Endothelial cell of umbilical vein (primary cell): ENCODE measurements around the gene PPP2R5A. TPM values are rescaled to one million over a fixed set of nuclear protein-coding genes. Genes with fewer than 3 reads are reported as not detected.

ENCODE experiments used
- BruUV-seq: library from RNA; stranded (reverse); fragments of 400-500 nt; replicated peaks from 2 replicates; lab custom pipeline; 2021; lab: Mats Ljungman, UMichigan
- CTCF ChIA-PET: fragments of 300-600, 350-600 bp; sonication (Branson Sonifier 250); formaldehyde crosslinking; loops from one replicate; lab custom pipeline; 2021; ENCODE audit warnings: antibody characterized with exemption, inconsistent platforms; lab: Charles Lee
- POLR2A ChIA-PET: fragments of 300-600, 350-600 bp; sonication (Branson Sonifier 250); formaldehyde crosslinking; loops from one replicate; lab custom pipeline; 2021; ENCODE audit warnings: antibody characterized with exemption, inconsistent platforms; lab: Charles Lee
- DNase-seq: peaks from one replicate; pipeline ENCODE4 v3.0.0-alpha.2; 2011; ENCODE audit warnings: low read depth, low spot score
- FAIRE-seq: peaks from 2 replicates; lab custom pipeline; 2011; peaks lifted over from hg19 to GRCh38; lab: Jason Lieb, UNC
- H2AFZ ChIP-seq: 2 replicates; pipeline ENCODE4 v1.6.0; 2012; ENCODE audit warnings: low read depth, low read length, control low read depth, inconsistent platforms
- H3K27ac ChIP-seq: 2 replicates; pipeline ENCODE4 v1.5.1; 2011; ENCODE audit warnings: low read depth, mild to moderate bottlenecking, control low read depth, low read length, moderate library complexity; ENCODE audit not compliant: insufficient read depth
- H3K27me3 ChIP-seq, 2 experiments: 2 replicates each; pipeline versions ENCODE4 v1.6.0 to v1.6.1; 2011; ENCODE audit warnings: low read length in 2 of 2, mixed read lengths in 1 of 2; ENCODE audit not compliant: control insufficient read depth in 2 of 2, insufficient read depth in 2 of 2
- H3K36me3 ChIP-seq, 2 experiments: 2 replicates in 1 of 2; 3 replicates in 1 of 2; pipeline ENCODE4 v1.5.1; 2011; ENCODE audit warnings: low read length in 2 of 2, mild to moderate bottlenecking in 1 of 2, moderate library complexity in 1 of 2; ENCODE audit not compliant: control insufficient read depth in 2 of 2, insufficient read depth in 2 of 2; ENCODE audit errors: extremely low read depth in 1 of 2
- H3K4me1 ChIP-seq: 3 replicates; pipeline ENCODE4 v1.5.1; 2011; ENCODE audit warnings: mild to moderate bottlenecking, low read length; ENCODE audit not compliant: control insufficient read depth, insufficient read depth; ENCODE audit errors: extremely low read depth
- H3K4me2 ChIP-seq: 2 replicates; pipeline ENCODE4 v1.6.1; 2011; ENCODE audit warnings: low read length, control low read depth, mixed read lengths; ENCODE audit not compliant: insufficient read depth
- H3K4me3 ChIP-seq, 3 experiments: fragments of 200-600 bp in 1 of 3; sonication (generic), shearing (Covaris generic) in 1 of 3; replicated peaks in 1 of 3; 2 replicates each; pipeline ENCODE4 v1.5.1; 2011 to 2016; ENCODE audit warnings: control low read depth in 3 of 3, low read length in 3 of 3, mild to moderate bottlenecking in 2 of 3, inconsistent platforms in 1 of 3, low read depth in 1 of 3, moderate library complexity in 1 of 3; ENCODE audit not compliant: insufficient read depth in 1 of 3
- H3K79me2 ChIP-seq: 2 replicates; pipeline ENCODE4 v1.6.0; 2012; ENCODE audit warnings: low read length, inconsistent platforms; ENCODE audit not compliant: control insufficient read depth, insufficient read depth
- H3K9ac ChIP-seq: replicated peaks from 2 replicates; pipeline ENCODE3; 2011; ENCODE audit warnings: low read length, control low read depth; ENCODE audit not compliant: insufficient read depth; ENCODE audit errors: extremely low read depth
- H3K9me1 ChIP-seq: replicated peaks from 3 replicates; pipeline ENCODE4 v1.6.0; 2011; ENCODE audit warnings: mild to moderate bottlenecking, low read length; ENCODE audit not compliant: control insufficient read depth, insufficient read depth; ENCODE audit errors: extremely low read depth
- H3K9me3 ChIP-seq: replicated peaks from 2 replicates; pipeline ENCODE4 v1.5.1; 2012; ENCODE audit warnings: low read length, inconsistent platforms; ENCODE audit not compliant: control insufficient read depth, insufficient read depth
- H4K20me1 ChIP-seq: replicated peaks from 2 replicates; pipeline ENCODE3; 2011; ENCODE audit warnings: mild to moderate bottlenecking, low read length; ENCODE audit not compliant: control insufficient read depth, insufficient read depth; ENCODE audit errors: extremely low read depth
- EZH2 ChIP-seq: IDR thresholded peaks from 2 replicates; pipeline ENCODE4 v1.6.1; 2012; ENCODE audit warnings: borderline replicate concordance, low read depth, mild to moderate bottlenecking, moderate library complexity, low read length, inconsistent platforms; ENCODE audit not compliant: severe bottlenecking
- FOS ChIP-seq: IDR thresholded peaks from 2 replicates; pipeline ENCODE4 v1.6.1; 2011; ENCODE audit warnings: mild to moderate bottlenecking, low read length, moderate library complexity, borderline replicate concordance; ENCODE audit not compliant: insufficient read depth
- GATA2 ChIP-seq: IDR thresholded peaks from 2 replicates; pipeline ENCODE4 v1.7.0; 2011; ENCODE audit warnings: low read depth, mild to moderate bottlenecking, moderate library complexity, mixed read lengths, low read length; ENCODE audit not compliant: insufficient read length, insufficient read depth
- JUN ChIP-seq: IDR thresholded peaks from 2 replicates; pipeline ENCODE4 v1.6.1; 2011; ENCODE audit warnings: borderline replicate concordance, low read depth; ENCODE audit not compliant: insufficient read length, insufficient read depth
- MYC ChIP-seq: IDR thresholded peaks from one replicate; pipeline ENCODE4 v1.6.1; 2011; ENCODE audit warnings: mild to moderate bottlenecking, low read depth, low read length
- POLR2A ChIP-seq: IDR thresholded peaks from 2 replicates; pipeline ENCODE4 v1.6.1; 2012; ENCODE audit warnings: low read depth, mild to moderate bottlenecking, control low read depth, low read length
- POLR2AphosphoS5 ChIP-seq: IDR thresholded peaks from 2 replicates; pipeline ENCODE4 v1.6.1; 2012; ENCODE audit warnings: low read depth, mild to moderate bottlenecking, control low read depth, low read length, moderate library complexity; ENCODE audit not compliant: insufficient read depth
- dilution Hi-C: fragments of 300-500 bp; cut with MboI; formaldehyde crosslinking; loops from one replicate; pipeline ENCODE4 v1.15.0; 2019; ENCODE audit warnings: low sequenced_read_pairs; ENCODE audit not compliant: extremely low pct_ligation_motif_present
- intact Hi-C: fragments of 100-400 bp; cut with micrococcal nuclease; formaldehyde crosslinking; loops from one replicate; pipeline ENCODE4 v1.10.0; 2022
- polyA plus RNA-seq, 4 experiments: library from polyadenylated mRNA; depleted of rRNA in 3 of 4; stranded (reverse) in 3 of 4; unstranded in 1 of 4; fragments of >200 nt; gene quantifications; 2 replicates each; pipeline versions ENCODE4 v1.2.1 to v1.2.3, GENCODE V29; 2011 to 2012; ENCODE audit warnings: missing spikeins in 1 of 4
- total RNA-seq: library from RNA; stranded (reverse); gene quantifications from 2 replicates; pipeline ENCODE4 v1.2.3, GENCODE V29; 2021
- TF ChIP-seq, protein P1 (sequence below): IDR thresholded peaks from 2 replicates; pipeline ENCODE4 v1.6.1; 2011; ENCODE audit not compliant: insufficient read depth, insufficient read length
- TF ChIP-seq, protein P2 (sequence below), 2 donors: IDR thresholded peaks; 1 replicate in 1 of 2; 2 replicates in 1 of 2; pipeline ENCODE4 v1.5.1; 2011; ENCODE audit warnings: low read length in 2 of 2, mild to moderate bottlenecking in 2 of 2, moderate library complexity in 2 of 2, control low read depth in 1 of 2, inconsistent platforms in 1 of 2, low read depth in 1 of 2; ENCODE audit not compliant: insufficient read depth in 1 of 2; ENCODE audit errors: extremely low read depth in 1 of 2

Gene PPP2R5A
- total and polyA plus RNA-seq, 2 donors (not counting 3 experiments of a cell fraction or from before 2014, with no cell fraction given), result 11.9 to 34.5 TPM

DNA sequence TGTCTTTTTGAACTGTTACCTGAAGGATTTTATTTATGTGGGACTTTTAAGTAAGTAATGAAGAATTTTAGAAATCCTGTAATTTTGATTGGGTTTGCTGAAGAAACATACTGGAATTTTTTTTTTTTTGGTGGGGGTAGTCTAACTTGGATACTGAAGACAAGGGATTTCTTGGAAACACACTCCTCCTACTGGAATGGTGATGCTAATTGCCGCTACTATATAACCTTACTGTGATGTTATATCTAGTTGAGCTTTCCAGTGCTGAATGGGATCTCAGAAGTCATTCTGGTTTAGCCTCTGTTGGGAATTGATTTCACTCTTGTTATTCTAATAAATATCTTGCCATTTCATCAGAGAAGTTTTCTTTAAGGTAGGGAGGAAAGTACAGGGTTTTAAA, 8.4 kb downstream of the PPP2R5A start:
- POLR2A ChIA-PET, result no interaction called here
- Histone ChIP-seq H3K4me1 (peaks cover 17% of the 10 kb centered on the region), H4K20me1 (no peaks in the 10 kb centered on the region), H3K4me2 (no peak overlapping the region), H3K9me3 (no peaks in the 10 kb centered on the region), H3K9ac (no peak overlapping the region), H3K36me3 (no peaks in the 10 kb centered on the region), H3K9me1 (peaks cover 2% of the 10 kb centered on the region), H3K27ac (no peak overlapping the region), H2AFZ (no peak overlapping the region), H3K27me3 (no peaks in the 10 kb centered on the region), H3K79me2 (peaks cover 51% of the 10 kb centered on the region), H3K4me3 (no peak overlapping the region)
- intact Hi-C loops, result no loop called here
- FAIRE-seq (no peak), DNase-seq (peak; percentile 38)
- dilution Hi-C loops, result no loop called here
- CTCF ChIA-PET, result interaction anchor here (0.6 to 2.8 kb wide), 8 partner anchors 21 to 613 kb away, joined by 3 to 41 read pairs (median 5); partner anchors contain the start of genes DTL and INTS7
- BruUV-seq, result no TSS peak
- no peak for TF ChIP-seq MYC
- TF ChIP-seq POLR2AphosphoS5, result no peak
- no peak for TF ChIP-seq POLR2A
- TF ChIP-seq EZH2, result no peak
- no peak for TF ChIP-seq JUN
- TF ChIP-seq, protein P1, sequence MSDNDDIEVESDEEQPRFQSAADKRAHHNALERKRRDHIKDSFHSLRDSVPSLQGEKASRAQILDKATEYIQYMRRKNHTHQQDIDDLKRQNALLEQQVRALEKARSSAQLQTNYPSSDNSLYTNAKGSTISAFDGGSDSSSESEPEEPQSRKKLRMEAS, result no peak
- no peak for TF ChIP-seq GATA2
- TF ChIP-seq, protein P2, sequence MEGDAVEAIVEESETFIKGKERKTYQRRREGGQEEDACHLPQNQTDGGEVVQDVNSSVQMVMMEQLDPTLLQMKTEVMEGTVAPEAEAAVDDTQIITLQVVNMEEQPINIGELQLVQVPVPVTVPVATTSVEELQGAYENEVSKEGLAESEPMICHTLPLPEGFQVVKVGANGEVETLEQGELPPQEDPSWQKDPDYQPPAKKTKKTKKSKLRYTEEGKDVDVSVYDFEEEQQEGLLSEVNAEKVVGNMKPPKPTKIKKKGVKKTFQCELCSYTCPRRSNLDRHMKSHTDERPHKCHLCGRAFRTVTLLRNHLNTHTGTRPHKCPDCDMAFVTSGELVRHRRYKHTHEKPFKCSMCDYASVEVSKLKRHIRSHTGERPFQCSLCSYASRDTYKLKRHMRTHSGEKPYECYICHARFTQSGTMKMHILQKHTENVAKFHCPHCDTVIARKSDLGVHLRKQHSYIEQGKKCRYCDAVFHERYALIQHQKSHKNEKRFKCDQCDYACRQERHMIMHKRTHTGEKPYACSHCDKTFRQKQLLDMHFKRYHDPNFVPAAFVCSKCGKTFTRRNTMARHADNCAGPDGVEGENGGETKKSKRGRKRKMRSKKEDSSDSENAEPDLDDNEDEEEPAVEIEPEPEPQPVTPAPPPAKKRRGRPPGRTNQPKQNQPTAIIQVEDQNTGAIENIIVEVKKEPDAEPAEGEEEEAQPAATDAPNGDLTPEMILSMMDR (IDR thresholded peaks at IDR 0.05; ENCODE audit: extremely low read depth in 1 of 2, insufficient read depth in 1 of 2, low read depth in 1 of 2, low read length in 2 of 2), result no peak
- TF ChIP-seq FOS, result no peak
